HCT116 (cell line): ENCODE measurements around the gene RAPH1.

Experiments
- ATF3 ChIP-seq: IDR thresholded peaks from 2 replicates; pipeline ENCODE4 v1.6.1; 2012
- CBX3 ChIP-seq: IDR thresholded peaks from 2 replicates; pipeline ENCODE4 v1.6.1; 2012; ENCODE audit warnings: low read depth
- CEBPB ChIP-seq: IDR thresholded peaks from 2 replicates; pipeline ENCODE4 v1.6.1; 2012; ENCODE audit warnings: low read depth
- CTCF ChIP-seq, 3 experiments: fragments of 200-600 bp in 1 of 3; sonication (generic) in 1 of 3; IDR thresholded peaks in 2 of 3; conservative IDR thresholded peaks in 1 of 3; 2 replicates each; pipeline ENCODE4 v1.5.1; 2012 to 2017; ENCODE audit warnings: low read depth in 2 of 3, low read length in 2 of 3, antibody characterized with exemption in 1 of 3, borderline replicate concordance in 1 of 3, control low read depth in 1 of 3, mild to moderate bottlenecking in 1 of 3, mixed read lengths in 1 of 3, mixed run types in 1 of 3, moderate library complexity in 1 of 3; ENCODE audit not compliant: insufficient read depth in 1 of 3
- EZH2 ChIP-seq: fragments of 200-600 bp; sonication (generic); IDR thresholded peaks from 2 replicates; pipeline ENCODE4 v1.6.1; 2017; ENCODE audit warnings: antibody characterized with exemption, mixed run types
- EZH2phosphoT487 ChIP-seq: fragments of 200-600 bp; IDR thresholded peaks from 2 replicates; pipeline ENCODE4 v1.6.1; 2018; ENCODE audit warnings: antibody characterized with exemption, borderline replicate concordance
- JUND ChIP-seq: IDR thresholded peaks from 2 replicates; pipeline ENCODE4 v1.6.1; 2012
- POLR2A ChIP-seq: IDR thresholded peaks from 2 replicates; pipeline ENCODE4 v1.7.0; 2011; ENCODE audit warnings: borderline replicate concordance; ENCODE audit not compliant: insufficient read depth, insufficient read length; ENCODE audit errors: extremely low read depth
- RAD21 ChIP-seq: IDR thresholded peaks from 2 replicates; pipeline ENCODE4 v1.6.1; 2012; ENCODE audit warnings: low read depth, mild to moderate bottlenecking
- SIN3A ChIP-seq: IDR thresholded peaks from 2 replicates; pipeline ENCODE4 v1.6.1; 2012; ENCODE audit warnings: low read depth
- TCF7L2 ChIP-seq: IDR thresholded peaks from 2 replicates; pipeline ENCODE4 v1.7.0; 2011; ENCODE audit warnings: borderline replicate concordance, inconsistent platforms; ENCODE audit not compliant: insufficient read depth, insufficient read length; ENCODE audit errors: extremely low read depth

- TF ChIP-seq CTCF (IDR thresholded peaks at IDR 0.05 in 2 of 3, conservative IDR thresholded peaks at IDR 0.05 in 1 of 3; ENCODE audit: borderline replicate concordance in 1 of 3, insufficient read depth in 1 of 3, low read depth in 2 of 3, low read length in 2 of 3) (no peak), EZH2 (no peak), POLR2A (no peak), CEBPB (no peak), SIN3A (no peak), TCF7L2 (no peak), CBX3 (no peak), JUND (no peak), ATF3 (no peak), RAD21 (no peak), EZH2phosphoT487 (no peak)
Measured at GRCh38 chr2:203566161-203566560, 31.1 kb upstream of the RAPH1 start.
